ENCODE measurements around the gene ISG20. TPM values are rescaled to one million over a fixed set of nuclear protein-coding genes. Genes with fewer than 3 reads are reported as not detected.

The ISG20 gene
- total RNA-seq, 1 donor from 2014 or later, result 3.4 TPM

GRCh38 chr15:88655800-88656488, 17.1 kb downstream of the ISG20 start:
- H3K4me3 Mint-ChIP-seq, result no peak overlapping the region
- peaks cover 4% of the 10 kb centered on the region for H3K4me1 Mint-ChIP-seq

DNA sequence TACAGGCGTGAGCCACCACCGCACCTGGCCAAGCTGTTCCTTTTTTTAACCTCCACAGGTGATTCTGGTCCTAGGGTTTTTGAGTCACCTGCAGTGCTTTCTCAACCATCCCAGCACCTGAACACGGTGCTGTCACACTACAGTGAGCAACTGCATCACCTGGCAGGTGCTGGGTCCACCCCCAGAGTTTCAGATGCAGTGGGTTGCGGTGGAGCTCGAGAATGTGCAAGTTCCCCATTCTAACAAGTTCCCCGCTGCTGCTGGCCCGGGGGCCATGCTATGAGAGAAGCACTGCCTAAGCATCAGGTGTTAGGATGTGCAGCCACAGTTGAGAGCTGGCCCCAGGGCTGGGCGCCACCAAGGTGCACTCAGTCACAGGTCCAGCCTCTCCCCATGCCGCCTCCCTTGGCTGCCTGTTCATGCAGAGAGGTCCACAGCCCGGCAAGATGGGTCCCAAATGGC, 18.0 kb downstream of the ISG20 start:
- Mint-ChIP-seq H3K9me3 (no peaks in the 10 kb centered on the region), H3K27ac (no peak overlapping the region), H3K4me3 (no peak overlapping the region), H3K36me3 (no peaks in the 10 kb centered on the region), H3K27me3 (ENCODE audit: low read depth) (peaks cover 35% of the 10 kb centered on the region), H3K4me1 (peaks cover 8% of the 10 kb centered on the region)
- peak in 1 of 2 experiments; percentile 29 for DNase-seq (ENCODE audit: low spot score in 2 of 2, unreplicated experiment in 2 of 2)
- TF ChIP-seq, protein P1, sequence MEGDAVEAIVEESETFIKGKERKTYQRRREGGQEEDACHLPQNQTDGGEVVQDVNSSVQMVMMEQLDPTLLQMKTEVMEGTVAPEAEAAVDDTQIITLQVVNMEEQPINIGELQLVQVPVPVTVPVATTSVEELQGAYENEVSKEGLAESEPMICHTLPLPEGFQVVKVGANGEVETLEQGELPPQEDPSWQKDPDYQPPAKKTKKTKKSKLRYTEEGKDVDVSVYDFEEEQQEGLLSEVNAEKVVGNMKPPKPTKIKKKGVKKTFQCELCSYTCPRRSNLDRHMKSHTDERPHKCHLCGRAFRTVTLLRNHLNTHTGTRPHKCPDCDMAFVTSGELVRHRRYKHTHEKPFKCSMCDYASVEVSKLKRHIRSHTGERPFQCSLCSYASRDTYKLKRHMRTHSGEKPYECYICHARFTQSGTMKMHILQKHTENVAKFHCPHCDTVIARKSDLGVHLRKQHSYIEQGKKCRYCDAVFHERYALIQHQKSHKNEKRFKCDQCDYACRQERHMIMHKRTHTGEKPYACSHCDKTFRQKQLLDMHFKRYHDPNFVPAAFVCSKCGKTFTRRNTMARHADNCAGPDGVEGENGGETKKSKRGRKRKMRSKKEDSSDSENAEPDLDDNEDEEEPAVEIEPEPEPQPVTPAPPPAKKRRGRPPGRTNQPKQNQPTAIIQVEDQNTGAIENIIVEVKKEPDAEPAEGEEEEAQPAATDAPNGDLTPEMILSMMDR (IDR thresholded peaks at IDR 0.05; ENCODE audit: unreplicated experiment), result no peak

More at GRCh38 chr15:88655800-88656488, 17.1 kb downstream of the ISG20 start:
- Mint-ChIP-seq H3K27me3 (ENCODE audit: low read depth) (peaks cover 31% of the 10 kb centered on the region), H3K9me3 (no peaks in the 10 kb centered on the region), H3K36me3 (no peaks in the 10 kb centered on the region), H3K27ac (no peak overlapping the region)
- TF ChIP-seq, protein P1 (IDR thresholded peaks at IDR 0.05; ENCODE audit: unreplicated experiment), result no peak
- DNase-seq (ENCODE audit: low spot score in 2 of 2, unreplicated experiment in 2 of 2), result no peak

DNA sequence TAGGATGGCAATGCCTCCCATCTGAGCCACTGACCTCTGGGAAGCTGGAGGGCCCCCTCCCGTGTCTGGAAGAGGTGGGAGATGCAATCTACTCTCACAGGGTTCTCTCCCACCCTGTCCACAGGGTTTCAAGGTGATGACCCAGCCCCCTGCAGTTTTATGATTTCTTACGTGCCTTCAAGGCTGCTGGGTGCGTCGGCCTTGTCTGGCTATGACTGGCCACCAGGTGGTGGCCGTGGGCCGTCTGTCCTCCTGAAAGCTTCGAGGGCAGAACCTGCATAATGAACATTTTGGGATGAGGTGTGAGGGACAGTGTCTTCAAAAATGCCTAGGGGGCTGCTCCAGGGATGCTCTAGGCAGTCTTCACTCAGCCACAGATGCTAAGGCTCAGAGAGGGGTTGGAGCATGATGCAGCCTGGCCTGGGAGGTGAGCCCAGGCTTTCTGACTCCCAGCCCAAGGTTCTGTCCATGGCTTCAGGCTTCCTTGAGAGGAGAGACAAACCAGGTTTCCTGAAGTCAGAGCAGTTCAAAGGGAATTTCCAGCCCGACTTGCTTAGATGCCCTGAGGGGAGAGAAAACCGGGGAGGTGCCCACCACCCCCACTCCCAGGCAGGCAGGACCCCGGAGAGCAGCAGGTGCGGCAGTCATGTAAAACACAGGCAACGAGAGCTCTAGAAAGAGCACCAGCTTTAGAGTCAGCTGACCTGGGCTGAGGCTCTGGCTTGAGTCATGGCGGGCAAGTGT, 18.7 kb downstream of the ISG20 start:
- no peak overlapping the region for H3K4me3 Mint-ChIP-seq
- DNase-seq (ENCODE audit: low spot score in 2 of 2, unreplicated experiment in 2 of 2), result peak in 1 of 2 experiments; percentile 42
- H3K4me1 Mint-ChIP-seq, result peaks cover 8% of the 10 kb centered on the region
- no peak overlapping the region for H3K27ac Mint-ChIP-seq
- H3K36me3 Mint-ChIP-seq, result no peaks in the 10 kb centered on the region
- peaks cover 38% of the 10 kb centered on the region for H3K27me3 Mint-ChIP-seq (ENCODE audit: low read depth)
- H3K9me3 Mint-ChIP-seq, result peaks cover 6% of the 10 kb centered on the region
- TF ChIP-seq, protein P1 (IDR thresholded peaks at IDR 0.05; ENCODE audit: unreplicated experiment), result peak; percentile 68

- H3K27ac Mint-ChIP-seq, result no peak overlapping the region
These were observed 19.5 kb downstream of the ISG20 start for GRCh38 chr15:88658070-88658965.

More at GRCh38 chr15:88658070-88658965, 19.5 kb downstream of the ISG20 start:
- H3K36me3 Mint-ChIP-seq, result no peaks in the 10 kb centered on the region
- H3K4me3 Mint-ChIP-seq, result no peak overlapping the region
- peaks cover 8% of the 10 kb centered on the region for H3K4me1 Mint-ChIP-seq
- TF ChIP-seq, protein P1 (IDR thresholded peaks at IDR 0.05; ENCODE audit: unreplicated experiment), result no peak
- DNase-seq (ENCODE audit: low spot score in 2 of 2, unreplicated experiment in 2 of 2), result peak in 1 of 2 experiments; percentile 28
- peaks cover 7% of the 10 kb centered on the region for H3K9me3 Mint-ChIP-seq
- peaks cover 40% of the 10 kb centered on the region for H3K27me3 Mint-ChIP-seq (ENCODE audit: low read depth)

All from mesothelial cell of epicardium (in vitro differentiated cells).